Hindlimb muscle (tissue), 1 donor: ENCODE results near the gene SLC41A3. TPM values are rescaled to one million over a fixed set of nuclear protein-coding genes. Genes with fewer than 3 reads are reported as not detected.

ENCODE experiments used
- DNase-seq: peaks from one replicate; pipeline ENCODE4 v3.0.0-alpha.2; 2013
- polyA plus RNA-seq: library from polyadenylated mRNA; unstranded; fragments of 120-200 nt; gene quantifications from one replicate; pipeline ENCODE4 v1.2.1, GENCODE V29; 2013; ENCODE audit not compliant: insufficient read length

The SLC41A3 gene
- polyA plus RNA-seq, result 38.9 TPM

DNA sequence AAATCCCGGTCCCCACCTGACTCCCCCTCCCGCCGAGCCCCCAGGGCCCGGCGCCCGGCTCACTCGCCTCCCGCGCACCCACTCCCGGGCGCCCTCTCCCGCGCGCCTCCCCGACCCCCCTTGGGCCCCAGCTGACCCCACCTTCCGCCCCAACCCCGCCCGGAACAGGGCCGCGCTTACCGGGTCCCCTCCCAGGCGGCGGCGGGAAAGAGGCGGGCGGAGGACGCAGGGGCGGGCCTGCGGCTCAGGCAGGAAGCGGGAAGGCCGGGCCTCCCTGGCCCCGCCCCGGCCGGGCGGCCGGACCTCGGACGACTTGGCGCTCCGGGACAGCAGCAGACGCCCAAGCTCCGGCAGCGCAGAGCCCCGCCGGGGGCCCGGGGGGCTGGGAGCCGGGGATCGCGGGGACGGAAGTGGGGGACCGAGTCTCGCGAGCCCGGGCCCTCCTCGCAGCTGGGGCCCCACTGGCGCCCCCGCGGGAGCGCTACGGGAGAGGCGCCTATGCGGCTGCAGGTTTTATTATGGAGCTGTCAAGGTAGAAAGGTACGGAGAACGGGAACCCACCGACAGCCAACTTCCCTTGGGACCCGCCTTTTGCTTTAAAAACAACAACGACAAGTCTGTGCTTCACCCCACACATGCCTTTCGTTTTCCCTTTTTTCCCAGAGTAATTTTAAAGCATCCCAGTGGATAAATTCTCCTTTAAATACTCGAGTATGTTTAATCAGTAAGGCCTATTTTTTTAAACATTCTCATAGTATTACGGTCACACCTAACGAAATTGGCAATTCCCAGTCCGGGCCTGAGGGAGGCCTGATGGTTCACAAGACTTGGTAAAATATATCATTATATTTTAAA, at the start of gene SLC41A3:
Gene SLC41A3 (minus strand): TSS at position 212 of the 855 bp plus-strand sequence. CDS start 15,905 bp downstream, outside the sequence.
- peak; percentile 87 for DNase-seq

DNA sequence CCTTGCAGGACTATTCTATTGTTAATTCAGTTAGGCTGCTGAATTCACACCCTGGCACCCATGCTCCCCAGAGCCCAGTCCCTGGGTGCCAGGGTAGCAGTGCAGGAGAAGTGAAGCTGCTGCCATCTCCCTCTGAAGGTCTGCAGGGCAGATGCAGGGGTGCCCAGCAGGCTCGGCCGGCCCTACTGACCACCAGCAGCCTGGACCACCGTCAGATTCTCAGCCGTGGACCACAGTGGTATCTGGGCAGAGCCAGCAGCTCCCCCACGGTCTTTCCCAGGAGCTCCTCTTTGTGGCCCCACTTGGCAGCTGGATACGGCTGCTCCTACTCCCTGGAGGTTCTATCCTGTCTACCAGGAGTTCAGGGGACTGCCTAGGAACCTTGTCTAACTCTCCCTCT, 49.7 kb upstream of the SLC41A3 start:
- no peak for DNase-seq

DNA sequence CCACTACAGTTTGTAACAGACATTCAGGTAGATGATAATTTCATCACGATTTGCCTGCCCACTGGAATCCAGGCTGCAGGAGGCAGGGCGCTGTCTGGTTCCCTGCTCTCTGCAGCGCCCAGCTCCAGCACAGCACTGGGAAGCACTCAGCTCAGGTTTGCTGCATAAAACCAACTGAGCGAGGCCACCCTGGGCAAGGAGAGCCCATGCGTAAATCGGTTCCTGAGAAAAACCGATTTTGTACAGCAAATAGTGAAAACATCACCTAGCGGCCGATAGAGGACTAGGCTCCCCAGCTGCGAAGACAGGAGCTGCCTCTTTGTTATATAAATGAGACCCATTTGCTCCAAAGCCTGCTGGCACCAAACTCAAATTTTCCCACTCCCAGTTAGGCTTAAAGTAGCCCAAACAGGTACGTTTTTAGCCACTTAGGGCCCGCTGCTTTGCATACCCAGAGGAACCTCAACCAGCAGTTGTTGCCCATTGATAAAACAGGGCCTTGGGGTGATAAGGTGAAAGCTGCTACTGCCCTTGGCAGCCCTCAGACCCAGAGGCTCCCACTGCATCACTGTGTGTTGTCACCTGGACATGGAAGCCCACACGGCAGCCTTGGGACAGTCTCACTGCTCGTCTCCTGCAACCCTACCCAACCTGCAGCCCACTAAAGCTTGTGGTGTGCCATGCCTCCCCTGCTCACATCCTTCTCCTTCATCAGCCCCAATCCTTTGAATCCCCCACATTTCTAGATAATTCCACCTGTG, 49.0 kb upstream of the SLC41A3 start:
- DNase-seq, result no peak

DNA sequence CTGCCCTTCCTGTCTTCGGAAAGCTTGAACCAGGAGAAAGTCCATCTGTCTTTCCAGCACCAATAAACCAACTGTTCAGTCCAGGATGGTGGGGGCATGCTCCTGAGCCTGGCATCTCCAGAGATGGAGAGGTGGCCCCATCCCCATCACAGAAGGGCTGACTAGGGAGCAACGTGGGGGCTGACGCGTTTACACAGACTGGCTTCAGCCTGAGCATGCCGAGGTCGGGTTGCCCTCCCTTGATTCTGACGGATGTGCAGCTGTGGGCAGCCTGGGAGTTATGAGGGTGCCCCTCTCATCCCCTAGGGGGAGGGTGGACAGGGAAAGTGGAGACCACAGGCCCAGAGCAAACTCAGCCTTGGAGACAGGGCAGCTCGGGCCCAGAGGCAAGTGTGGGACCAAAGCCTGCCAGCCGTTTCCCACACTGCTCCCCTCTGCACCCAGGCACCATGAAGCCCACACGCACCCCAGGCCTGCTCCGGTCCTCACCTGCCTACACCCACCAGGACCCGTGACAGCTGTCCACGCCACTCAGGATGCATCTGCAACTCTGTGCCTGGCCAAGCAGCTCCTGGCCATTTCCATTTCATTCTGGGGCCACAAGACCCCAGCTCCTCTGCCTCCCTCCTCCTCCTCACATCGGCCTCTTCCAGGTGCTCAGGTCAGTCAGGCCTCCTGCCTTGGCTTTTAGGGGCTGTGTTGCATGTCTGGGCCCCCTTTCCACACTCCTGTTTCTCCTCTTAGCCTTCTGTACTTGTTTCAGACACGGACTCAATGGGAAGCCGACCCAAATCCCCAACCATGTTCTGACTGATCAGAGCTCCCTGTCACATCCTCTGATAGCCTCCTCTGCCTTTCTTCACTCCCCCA, 48.2 kb upstream of the SLC41A3 start:
- DNase-seq, result no peak

DNA sequence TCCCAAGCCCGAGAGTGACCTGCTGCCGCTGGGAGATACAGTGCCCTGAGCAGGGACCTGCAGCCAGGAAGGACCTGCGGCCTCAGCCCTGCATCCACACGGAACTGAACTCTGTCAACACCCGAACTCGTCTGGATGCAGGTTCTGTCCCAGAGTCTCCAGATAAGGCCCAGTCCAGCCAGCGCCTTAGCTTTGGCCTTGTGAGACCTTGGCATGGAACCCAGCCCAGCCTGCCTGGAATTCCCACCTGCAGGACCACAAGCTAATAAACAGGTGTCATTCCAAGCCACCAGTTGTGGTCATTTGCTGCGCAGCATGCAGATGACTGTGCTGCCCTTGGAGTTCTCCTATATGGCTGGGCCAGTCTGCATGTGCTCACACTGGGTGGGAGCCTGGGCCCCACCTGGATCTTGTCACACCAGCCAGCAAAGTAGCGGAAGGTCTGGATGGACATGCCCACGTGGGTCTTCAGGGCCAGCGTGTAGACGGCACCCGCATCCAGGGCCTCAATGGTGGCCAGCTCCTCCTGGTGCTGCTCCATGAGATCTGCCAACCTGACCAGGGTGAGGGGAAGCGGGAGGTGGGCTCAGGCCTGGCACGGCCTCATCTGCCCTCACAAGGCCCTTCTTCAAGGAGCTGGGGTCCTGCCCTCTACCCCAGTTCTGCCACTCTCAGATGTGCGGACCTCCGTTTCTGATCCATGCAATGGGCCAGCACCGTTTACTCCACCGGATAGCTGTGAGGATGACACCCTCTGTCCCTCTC, 47.2 kb upstream of the SLC41A3 start:
- no peak for DNase-seq

DNA sequence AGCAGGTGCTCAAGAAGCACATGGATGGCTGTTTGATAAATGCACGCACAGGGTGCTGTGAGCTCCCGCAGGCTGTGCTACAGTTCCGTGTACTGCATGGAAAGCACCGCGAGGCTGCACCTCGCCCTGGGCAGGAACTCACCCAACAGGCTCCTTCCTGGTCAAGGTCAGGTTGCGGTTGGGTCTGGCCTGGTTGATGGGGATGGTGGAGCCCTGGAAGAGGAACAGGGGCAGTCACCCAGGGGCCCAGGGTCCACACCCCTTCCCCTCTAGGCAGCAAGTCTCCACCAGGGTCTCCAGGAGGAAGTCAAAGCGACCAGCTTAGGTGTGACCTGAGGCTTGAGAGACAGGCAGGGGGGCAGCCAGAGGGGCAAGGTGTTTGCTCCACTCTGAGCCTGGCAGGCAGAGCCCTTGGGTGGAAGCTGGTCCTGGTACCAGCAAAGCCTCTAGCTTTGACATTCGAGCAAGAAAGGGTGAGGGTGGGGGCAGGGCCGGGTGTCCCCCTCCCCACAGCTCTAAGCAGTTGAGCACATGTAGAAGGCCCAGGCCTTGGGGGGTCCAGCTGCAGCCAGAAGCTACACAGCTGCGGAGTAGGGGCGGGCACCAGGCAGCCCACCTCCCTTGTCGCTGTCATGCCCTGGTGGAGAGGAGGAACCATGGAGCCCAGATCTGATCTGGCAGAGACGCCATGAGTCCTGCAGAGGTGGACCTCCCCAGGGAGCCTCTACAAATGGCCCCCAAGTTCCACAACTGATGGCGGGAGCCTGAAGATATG, 46.3 kb upstream of the SLC41A3 start:
- no peak for DNase-seq

DNA sequence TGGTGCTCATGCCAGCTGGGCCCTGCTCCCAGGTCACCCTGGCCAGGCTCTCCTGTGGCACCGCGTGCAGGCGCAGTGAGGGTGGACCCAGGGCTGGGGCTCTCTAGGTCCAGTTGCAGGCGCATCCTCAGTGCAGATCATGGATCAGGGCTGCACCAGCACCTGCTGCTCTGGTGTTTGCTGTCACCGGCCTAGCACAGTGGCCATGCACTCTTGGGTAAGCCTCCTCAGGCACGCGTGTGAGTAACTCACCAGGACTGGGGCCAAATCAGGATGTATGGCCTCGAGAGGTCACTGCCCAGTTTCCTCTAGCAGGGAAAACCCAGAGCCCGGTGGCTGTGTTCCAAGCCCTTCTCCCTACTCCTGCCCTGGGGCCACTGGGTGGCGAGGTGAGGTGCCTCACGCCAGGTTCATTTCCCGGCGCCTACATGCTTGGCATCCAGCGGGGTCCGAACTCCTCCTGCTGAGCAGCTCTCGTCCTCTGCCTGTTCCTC, 45.5 kb upstream of the SLC41A3 start:
- no peak for DNase-seq

DNA sequence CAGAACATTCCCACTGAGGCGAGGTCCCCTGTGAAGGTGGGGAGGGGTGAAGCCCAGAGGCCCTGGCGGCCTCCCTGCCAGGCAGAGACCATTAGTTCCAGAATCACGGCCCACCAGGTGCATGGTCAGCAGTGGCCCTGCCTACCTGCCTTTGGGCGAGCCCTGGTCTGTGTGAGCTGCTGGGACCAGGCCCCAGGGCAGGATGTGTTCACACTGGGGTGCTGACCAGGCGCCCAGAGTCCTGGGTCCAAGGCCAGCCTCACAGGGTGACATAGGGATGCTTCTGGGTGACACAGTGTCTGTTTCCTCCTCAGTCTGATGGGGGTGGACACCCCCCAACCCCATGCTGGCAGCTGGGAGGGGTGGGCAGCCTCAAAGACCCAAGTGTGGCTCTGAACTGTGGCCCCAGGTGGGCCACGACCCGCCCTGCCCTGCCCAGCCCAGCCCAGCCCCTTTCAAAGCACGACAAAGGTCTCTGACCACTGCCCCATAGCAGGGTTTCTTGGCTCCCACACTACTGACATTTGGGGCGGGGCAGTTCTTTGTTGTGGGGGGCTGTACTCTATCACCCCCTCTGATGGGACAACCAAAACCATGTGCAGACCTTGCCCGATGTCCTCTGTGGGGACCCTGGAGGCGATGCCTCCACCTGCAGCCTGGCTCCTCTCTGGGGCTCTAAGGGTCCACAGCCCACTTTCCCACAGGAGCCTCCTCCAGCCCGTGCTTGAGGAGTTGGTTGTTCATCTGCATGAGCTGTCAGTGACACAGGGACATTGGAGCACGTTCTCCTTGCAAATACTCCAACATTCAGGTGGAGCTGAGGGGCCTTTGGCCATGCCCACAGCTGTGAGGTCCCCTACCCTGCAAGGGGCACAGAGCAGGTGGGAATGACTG, 44.8 kb upstream of the SLC41A3 start:
- no peak for DNase-seq

DNA sequence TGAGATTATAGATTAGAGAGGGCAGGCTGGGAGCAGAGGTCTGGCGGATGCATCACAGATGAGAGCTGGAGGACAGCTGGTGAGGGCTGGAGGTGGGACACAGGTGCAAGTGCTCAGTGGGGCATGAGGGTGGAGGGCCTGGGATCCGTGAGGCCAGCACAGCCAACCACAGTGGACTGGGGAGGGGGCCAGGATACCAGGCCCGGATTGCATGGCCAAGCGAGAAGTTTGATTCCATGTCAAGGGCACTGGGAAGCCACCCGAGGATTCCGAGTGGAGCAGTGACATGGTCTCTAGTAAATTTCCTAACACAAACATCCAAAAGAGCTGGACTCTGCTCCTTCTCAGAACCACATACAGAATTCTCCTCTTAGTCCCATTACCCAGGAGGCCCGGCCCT, 44.0 kb upstream of the SLC41A3 start:
- DNase-seq, result no peak

DNA sequence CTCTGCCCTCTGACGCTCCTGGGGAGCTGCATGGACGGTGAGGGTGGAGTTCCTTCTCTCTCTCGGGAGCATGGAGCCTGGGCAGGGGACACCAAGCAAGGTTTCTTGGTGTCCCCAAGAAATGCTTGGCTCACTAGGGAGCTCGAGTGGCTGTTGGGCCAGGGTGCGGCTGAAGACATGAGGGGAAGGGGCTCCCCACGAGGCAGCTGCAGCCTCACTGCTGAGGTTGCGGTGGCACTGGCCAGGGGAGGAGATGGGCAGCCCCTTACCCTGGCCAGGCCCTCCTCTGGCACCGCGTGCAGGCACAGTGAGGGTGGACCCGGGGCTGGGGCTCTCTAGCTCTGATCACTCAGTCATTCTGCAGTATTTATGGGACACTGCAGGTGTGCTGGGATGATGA, 43.5 kb upstream of the SLC41A3 start:
- DNase-seq, result no peak

DNA sequence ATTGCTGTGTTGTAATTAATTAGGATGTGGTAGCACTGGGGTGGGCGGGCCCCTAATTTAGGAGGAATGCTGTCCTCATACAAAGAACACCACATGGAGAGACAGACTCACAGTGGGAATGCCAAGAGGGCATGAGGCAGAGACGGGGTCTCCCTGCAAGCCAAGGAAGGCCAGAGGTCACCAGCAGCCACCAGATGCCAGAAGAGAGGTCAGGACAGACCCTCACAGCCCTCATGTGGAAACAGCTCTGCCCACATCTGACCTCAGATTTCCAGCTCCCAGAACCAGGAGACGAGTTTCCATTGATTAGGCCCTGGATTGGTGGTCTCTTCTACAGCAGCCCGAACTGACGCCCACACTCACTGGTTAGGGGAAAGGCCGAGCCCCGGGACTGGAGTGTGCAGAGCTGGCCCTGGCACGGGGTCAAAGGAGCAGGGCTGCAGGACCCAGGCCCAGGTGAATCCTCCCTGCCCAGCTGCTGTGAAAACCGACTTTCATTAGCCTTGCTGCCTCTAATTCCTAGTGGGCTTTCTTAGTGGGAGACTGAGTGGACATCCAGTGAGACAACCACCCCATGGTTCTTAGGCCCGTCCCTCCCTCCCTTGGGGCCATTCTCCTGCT, 43.0 kb upstream of the SLC41A3 start:
- no peak for DNase-seq

DNA sequence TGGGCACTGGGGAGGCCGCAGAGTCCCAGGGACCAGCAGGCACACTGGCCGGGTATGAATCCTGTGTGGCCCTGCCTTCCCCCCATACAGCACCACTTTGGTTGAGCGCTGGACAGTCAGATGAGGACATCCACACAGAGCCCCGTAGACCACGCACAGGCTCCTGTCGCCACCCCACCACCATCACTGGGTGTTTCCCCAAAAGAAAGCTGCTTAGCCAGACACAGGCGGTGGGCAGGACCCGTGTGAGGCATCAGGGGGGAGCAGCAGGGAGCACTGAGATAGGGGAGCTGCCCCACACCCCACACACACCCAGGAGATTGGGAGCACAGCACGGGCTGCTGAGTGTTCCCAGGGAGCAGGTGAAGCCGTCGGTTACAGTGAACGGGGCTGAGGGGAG, 42.4 kb upstream of the SLC41A3 start:
- no peak for DNase-seq

DNA sequence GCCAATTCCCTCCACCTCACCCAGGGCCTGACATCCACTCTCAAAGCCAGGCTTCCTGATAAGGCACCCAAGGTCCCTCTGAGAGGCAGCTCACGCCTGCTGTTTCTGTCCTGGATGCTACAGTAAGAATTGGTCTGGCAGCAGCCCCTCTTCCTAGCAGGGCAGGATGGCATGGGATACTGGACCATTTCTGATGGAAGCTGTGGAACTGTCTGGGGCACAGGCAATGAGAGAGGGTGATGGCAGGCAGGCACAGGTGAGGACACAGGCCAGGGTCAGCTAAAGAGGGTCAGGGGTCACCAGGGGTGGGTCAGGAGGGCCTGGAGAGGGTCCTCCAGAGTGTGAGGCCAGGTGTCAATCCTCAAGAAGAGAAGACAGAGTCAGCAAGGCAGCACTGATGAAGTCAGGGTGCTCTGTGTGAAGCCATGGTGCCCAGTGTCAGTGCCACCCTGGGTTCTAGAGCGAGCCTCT, 41.9 kb upstream of the SLC41A3 start:
- no peak for DNase-seq

DNA sequence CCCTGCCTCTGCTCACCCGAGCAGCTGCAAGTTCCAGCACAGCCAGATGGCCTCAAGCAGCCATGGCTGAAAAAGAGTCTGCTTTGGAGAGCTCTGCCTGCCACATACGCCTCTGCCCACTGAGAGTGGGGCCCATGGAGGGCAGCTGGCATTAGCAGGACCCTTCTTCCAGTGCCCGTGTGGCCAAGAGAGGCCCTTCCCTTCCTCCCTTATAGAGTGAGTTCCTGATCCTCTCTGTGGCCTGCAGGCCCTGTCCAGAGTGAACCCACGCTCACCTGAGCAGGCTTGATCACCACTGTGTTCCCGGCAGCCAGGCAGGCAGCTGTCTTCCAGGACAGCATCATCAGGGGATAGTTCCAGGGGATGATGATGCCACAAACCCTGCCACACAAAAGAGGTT, 41.4 kb upstream of the SLC41A3 start:
- DNase-seq, result no peak

DNA sequence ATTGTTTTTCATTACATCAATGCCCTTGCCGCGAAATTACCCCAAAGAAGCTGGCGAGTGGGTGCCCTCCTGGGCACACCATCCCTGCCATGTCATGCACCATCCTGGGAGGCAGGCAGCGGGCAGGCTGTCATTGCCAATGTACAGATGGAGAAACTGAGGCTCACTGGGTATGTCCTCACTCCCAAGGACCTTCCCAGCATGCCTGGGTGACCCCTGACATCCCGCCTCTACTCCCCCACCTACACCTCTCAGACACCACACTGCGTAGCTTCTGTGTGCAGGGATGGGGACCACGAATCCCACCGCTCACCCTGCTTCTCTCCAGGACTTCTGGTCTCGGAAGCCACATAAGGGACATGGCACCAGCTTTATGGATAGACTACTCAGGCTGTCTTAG, 41.0 kb upstream of the SLC41A3 start:
- no peak for DNase-seq

DNA sequence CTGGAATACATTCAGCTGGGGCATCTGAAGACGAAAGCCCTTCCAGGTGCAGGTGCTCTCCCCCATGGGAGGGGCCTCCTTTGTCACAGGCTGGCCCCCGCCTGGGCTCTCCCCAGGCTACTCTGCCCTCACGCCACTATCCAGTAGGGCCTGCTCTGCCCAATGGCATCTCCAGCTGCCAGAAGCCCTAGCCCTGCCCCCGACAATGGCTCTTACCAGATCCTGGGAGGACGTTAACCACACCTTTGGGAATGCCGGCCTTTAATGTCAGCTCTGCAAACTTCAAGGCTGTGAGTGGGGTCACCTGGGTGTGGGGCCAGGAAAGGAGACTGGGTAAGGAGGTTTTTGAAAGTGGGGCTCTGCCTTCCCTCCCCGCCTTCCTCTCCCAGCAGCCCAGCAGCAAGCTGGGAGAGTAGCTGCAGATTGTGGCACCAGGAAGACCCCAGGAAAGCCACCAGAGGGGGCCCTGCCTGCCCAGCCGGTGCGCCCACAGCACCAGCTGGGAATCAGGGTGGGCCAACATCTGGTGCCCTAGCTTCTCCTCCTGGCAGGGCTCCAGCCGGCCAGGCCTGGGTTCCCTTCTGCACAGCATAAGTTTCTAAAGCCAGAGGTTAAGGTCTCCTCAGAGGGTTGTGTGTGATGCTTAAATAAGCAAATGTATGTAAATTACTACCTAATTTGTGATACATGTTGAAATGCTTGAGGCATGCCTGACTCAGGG, 40.4 kb upstream of the SLC41A3 start:
- no peak for DNase-seq

DNA sequence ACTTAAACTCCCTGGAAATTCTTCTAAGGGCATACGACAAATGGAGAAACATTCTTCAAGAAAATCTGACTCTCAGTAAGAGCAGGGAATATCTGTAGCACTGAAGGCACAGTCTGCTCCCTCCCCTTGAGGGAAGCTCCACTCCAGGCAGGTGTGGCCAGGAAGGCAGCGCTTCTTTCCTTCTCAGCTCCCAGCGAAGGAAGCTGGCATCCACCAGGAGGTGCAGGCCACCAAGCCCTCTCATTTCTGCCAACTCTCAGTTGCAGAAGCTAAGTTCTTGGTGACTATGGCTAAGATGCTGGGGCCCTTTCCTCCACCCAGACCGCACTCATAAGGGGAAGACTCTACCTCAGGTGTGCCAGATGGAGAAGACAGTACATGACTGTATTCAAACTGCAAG, 37.7 kb upstream of the SLC41A3 start:
- DNase-seq, result no peak

DNA sequence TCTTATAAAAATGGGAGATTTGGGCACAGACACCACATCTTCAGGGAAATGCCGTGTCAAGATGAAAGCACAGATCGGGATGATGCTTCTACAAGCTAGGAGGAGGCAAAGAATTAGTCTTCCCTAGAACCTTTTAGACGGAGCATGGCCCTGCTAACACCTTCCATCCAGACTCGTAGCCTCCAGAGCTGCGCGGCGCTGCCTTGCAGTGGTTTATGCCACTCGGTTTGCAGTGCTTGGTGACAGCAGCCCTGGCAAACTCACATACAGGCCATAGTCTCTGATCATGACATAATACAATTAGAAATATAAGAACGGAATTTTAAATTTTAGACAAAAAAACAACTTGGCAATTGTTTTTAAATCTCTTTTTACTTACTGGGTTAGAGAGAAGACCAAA, 37.1 kb upstream of the SLC41A3 start:
- no peak for DNase-seq

DNA sequence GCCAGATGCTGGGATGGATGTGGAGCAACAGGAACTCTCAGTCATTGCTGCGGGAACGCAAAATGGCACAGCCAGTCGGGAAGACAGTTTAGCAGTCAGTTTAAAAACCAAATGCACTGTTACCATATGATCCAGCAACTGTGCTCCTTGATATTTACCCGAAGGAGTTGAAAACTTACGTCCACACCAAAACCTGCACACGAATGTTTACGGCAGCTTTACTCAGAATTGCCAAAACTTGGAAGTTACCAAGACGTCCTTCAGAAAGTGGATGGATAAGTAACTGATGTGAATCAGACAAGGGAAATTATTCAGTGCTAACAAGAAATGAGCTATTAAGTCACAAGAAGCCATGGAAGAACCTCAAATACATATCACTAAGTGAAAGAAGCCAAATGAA, 36.1 kb upstream of the SLC41A3 start:
- no peak for DNase-seq
